HUES48 (cell line): ENCODE measurements around the gene PLXNA2.

ENCODE experiments used
- H3K27ac ChIP-seq: one replicate; pipeline ENCODE4 v1.7.0; 2013; ENCODE audit warnings: low read depth, low read length, inconsistent platforms
- H3K27me3 ChIP-seq: 2 replicates; pipeline ENCODE4 v1.6.1; 2013; ENCODE audit warnings: mild to moderate bottlenecking, low read length; ENCODE audit not compliant: control insufficient read depth, insufficient read depth
- H3K36me3 ChIP-seq: 2 replicates; pipeline ENCODE4 v1.6.1; 2013; ENCODE audit warnings: low read length; ENCODE audit not compliant: control insufficient read depth, insufficient read depth
- H3K4me1 ChIP-seq: 2 replicates; pipeline ENCODE4 v1.6.1; 2013; ENCODE audit warnings: mild to moderate bottlenecking, low read length; ENCODE audit not compliant: control insufficient read depth, insufficient read depth
- H3K4me3 ChIP-seq: 2 replicates; pipeline ENCODE4 v1.5.1; 2013; ENCODE audit warnings: mild to moderate bottlenecking, low read depth, low read length
- H3K9ac ChIP-seq: 2 replicates; pipeline ENCODE4 v1.6.1; 2013; ENCODE audit warnings: mild to moderate bottlenecking, low read depth, low read length, moderate library complexity
- H3K9me3 ChIP-seq: 2 replicates; pipeline ENCODE4 v1.6.1; 2013; ENCODE audit warnings: low read length; ENCODE audit not compliant: control insufficient read depth, insufficient read depth

PLXNA2 gene

DNA sequence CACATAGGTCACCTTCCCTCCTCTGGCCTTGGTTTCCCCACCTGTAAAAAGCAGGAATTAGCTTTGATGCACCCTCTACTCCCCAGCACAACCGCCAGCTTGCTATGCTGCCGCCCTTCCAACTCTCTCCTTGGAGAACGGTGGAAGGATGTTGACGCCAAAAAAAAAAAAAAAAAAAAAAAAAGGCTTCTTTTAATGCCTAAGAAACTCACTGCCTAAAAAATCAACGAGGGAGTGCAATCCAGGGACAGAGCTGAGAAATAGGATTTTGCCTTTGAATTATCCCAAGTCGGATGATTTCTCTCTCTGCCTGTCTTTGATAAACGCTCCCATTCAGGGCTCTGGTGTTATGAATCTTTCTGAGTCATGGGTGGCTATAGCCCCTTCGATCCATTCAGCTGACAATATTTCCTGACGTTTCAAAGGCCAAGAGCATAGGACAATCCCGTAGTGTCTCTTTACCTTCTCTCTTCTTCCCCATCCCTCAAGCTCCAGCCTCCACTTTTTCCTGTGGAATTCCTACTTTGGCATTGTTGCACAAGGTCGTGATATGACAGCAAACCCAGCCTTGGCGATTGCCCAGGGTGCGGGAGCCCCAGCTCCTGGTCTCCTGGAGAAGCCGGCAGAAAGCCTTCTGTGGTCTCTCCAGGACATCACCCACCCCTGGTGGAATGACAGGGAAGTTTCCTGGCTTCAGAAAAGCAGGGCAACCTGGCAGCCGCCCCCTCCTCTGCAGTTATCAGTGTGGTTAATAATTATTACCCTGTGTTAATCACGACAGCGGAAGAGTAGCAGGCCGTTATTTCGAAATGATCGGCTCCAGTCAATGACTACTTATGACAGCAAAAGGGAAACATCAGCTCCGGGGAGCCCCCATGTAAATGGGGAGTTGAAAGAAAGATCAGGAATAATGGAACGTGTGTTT, 8.0 kb upstream of the PLXNA2 start:
- Histone ChIP-seq H3K4me1 (peaks cover 18% of the 10 kb centered on the region), H3K9ac (no peak overlapping the region), H3K27ac (no peak overlapping the region), H3K4me3 (0 out of 2 replicates have a peak overlapping the region, but pooled peaks have one; percentile 34), H3K36me3 (no peaks in the 10 kb centered on the region), H3K27me3 (peaks cover 21% of the 10 kb centered on the region), H3K9me3 (no peaks in the 10 kb centered on the region)

GRCh38 chr1:208251015-208251414, 6.8 kb upstream of the PLXNA2 start:
- H3K4me1 ChIP-seq, result peaks cover 8% of the 10 kb centered on the region
- H3K36me3 ChIP-seq, result no peaks in the 10 kb centered on the region
- no peaks in the 10 kb centered on the region for H3K9me3 ChIP-seq
- H3K27me3 ChIP-seq, result peaks cover 16% of the 10 kb centered on the region
- H3K27ac ChIP-seq, result no peak overlapping the region
- H3K4me3 ChIP-seq, result no peak overlapping the region
- H3K9ac ChIP-seq, result no peak overlapping the region

- H3K36me3 ChIP-seq, result no peaks in the 10 kb centered on the region
- no peak overlapping the region for H3K27ac ChIP-seq
- H3K4me1 ChIP-seq, result peaks cover 9% of the 10 kb centered on the region
- peaks cover 16% of the 10 kb centered on the region for H3K27me3 ChIP-seq
- H3K9me3 ChIP-seq, result no peaks in the 10 kb centered on the region
- no peak overlapping the region for H3K9ac ChIP-seq
- H3K4me3 ChIP-seq, result no peak overlapping the region
Observed at GRCh38 chr1:208250613-208251012, 6.4 kb upstream of the PLXNA2 start.

- Histone ChIP-seq H3K9ac (no peak overlapping the region), H3K36me3 (no peaks in the 10 kb centered on the region), H3K4me1 (peaks cover 18% of the 10 kb centered on the region), H3K27ac (no peak overlapping the region), H3K9me3 (no peaks in the 10 kb centered on the region), H3K4me3 (no peak overlapping the region), H3K27me3 (peaks cover 23% of the 10 kb centered on the region)
Observed at GRCh38 chr1:208248991-208249696, 5.0 kb upstream of the PLXNA2 start.

DNA sequence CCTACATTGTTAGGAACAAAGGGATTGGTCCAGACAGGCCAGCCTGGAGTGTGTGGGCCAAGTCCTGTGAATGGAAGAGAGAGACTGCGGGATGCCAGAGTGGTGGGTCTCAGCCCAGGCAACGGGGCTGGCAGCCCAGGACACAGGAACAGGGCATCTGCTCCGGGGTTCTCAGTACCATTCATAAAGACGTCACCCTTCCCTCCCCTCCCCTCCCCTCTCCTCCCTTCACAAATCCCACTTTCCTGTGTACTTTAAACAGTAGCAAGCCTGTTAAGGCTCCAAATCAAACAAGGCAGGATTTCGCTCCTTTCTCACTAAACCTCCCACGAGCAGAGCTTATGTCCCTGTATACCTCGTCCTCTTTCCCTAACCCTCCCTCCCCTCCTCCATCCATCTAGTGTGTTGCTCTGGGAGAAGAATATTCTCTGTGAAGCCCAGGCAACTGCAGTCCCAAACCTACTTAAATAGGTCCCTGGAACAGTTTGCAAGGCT, 4.2 kb upstream of the PLXNA2 start:
- no peaks in the 10 kb centered on the region for H3K9me3 ChIP-seq
- no peak overlapping the region for H3K9ac ChIP-seq
- H3K36me3 ChIP-seq, result no peaks in the 10 kb centered on the region
- no peak overlapping the region for H3K27ac ChIP-seq
- peaks cover 30% of the 10 kb centered on the region for H3K27me3 ChIP-seq
- H3K4me3 ChIP-seq, result no peak overlapping the region
- H3K4me1 ChIP-seq, result peaks cover 18% of the 10 kb centered on the region

DNA sequence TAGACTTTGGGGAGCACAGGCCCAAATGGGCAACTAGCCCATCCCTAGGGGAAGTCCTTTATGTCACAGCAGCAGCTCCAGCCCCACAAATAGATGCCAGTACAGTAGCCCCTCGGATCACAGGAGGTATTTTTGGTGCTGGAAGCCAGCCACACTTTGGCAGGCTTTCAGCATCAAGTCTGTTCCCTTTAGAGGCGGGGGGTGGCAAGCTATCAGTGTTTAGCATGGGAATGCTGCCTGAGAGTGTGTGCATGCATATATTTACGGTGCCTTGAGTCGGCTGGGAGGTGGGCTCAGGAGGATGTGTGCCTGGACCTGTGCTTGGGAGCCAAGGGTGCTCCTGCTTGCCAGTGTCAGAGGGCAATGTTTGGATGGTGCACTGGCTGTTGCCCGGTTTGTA, 3.5 kb upstream of the PLXNA2 start:
- peaks cover 36% of the 10 kb centered on the region for H3K27me3 ChIP-seq
- no peak overlapping the region for H3K27ac ChIP-seq
- H3K9me3 ChIP-seq, result no peaks in the 10 kb centered on the region
- H3K4me1 ChIP-seq, result peaks cover 15% of the 10 kb centered on the region
- no peak overlapping the region for H3K4me3 ChIP-seq
- H3K36me3 ChIP-seq, result no peaks in the 10 kb centered on the region
- no peak overlapping the region for H3K9ac ChIP-seq

GRCh38 chr1:208245185-208245705, 1.1 kb upstream of the PLXNA2 start:
- Histone ChIP-seq H3K9me3 (no peaks in the 10 kb centered on the region), H3K9ac (no peak overlapping the region), H3K4me1 (peaks cover 16% of the 10 kb centered on the region), H3K36me3 (no peaks in the 10 kb centered on the region), H3K27ac (no peak overlapping the region), H3K27me3 (peaks cover 61% of the 10 kb centered on the region), H3K4me3 (peak overlapping the region; percentile 62)

DNA sequence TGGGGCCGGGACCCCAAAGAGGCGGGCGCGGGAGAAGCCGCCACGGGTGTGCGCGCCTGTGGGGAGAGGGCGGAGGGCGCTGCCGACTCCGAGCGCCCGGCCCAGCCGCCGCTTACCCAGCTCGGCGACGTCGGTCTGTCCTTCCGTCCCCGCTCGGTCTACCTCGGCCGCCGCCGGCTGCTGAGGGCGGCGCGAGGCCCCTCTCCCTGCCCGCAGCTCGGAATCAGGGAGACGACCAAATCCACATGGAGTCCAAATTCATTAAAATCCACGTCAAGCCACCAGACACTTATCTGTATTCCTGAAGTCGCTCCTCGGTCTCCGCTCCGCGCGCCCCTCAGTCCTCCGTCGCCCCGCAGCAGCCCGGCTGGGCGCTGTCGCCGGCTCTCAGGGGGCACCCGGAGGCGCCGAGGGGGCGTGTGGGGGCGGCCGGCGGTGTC, 637 bp downstream of the PLXNA2 start:
- Histone ChIP-seq H3K27ac (no peak overlapping the region), H3K9me3 (no peaks in the 10 kb centered on the region), H3K27me3 (peaks cover 70% of the 10 kb centered on the region), H3K4me1 (peaks cover 20% of the 10 kb centered on the region), H3K36me3 (no peaks in the 10 kb centered on the region), H3K9ac (no peak overlapping the region), H3K4me3 (peak overlapping the region; percentile 62)

DNA sequence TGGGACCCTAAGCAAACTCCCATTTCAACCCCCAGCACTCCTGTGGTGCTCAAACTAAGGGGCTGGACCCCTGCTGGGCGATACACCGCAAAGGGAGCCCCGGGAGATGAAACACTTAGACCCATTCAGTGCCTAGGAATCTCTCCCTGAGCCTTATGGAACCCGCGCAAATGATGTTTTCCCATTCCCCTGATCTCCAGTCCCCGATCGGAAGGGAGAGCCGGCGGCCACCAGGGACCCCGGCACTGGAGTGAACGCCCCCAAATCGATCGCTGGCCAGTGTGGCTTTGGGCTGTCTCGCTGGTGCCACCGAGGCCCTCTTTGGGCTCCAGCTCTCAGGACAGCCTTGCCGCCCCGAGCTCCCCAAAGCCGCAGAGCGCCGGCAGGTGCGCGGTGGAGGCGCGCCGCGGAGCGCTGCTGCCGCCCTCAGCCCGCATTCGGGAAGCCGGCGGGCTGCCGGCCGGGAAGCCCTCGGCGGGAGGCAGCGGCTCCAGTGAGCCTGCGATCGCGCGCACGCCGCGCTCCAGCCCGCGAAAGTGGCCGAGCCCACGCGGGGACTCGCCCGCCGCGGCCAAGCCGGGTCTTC, 1.1 kb downstream of the PLXNA2 start:
- H3K4me3 ChIP-seq, result peak overlapping the region; percentile 62
- no peak overlapping the region for H3K9ac ChIP-seq
- peaks cover 70% of the 10 kb centered on the region for H3K27me3 ChIP-seq

DNA sequence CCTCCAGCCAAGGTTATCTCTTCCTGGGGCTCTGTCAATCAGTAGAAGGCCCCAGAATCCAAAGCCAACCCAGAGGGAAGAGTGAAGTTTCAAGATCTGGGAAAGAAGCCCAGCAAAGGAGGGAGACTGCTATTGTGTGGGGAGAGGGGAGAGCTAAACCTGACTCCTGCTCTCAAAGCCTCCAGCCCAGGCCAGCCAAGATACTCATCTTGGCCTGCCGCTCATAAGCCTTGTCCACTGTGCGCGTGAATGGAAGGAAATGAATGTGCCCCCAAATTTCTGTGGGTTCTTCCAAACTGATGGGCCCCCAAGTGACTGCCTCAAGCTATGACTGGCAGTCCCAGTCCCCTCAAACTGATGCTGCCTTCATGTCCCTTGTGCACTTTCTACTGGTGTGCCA, 2.0 kb downstream of the PLXNA2 start:
- Histone ChIP-seq H3K4me3 (no peak overlapping the region), H3K9me3 (no peaks in the 10 kb centered on the region), H3K4me1 (peaks cover 22% of the 10 kb centered on the region), H3K9ac (no peak overlapping the region), H3K27ac (no peak overlapping the region), H3K27me3 (peaks cover 70% of the 10 kb centered on the region), H3K36me3 (no peaks in the 10 kb centered on the region)

More for the DNA sequence above, 1.1 kb downstream of the PLXNA2 start:
- Histone ChIP-seq H3K36me3 (no peaks in the 10 kb centered on the region), H3K4me1 (peaks cover 22% of the 10 kb centered on the region), H3K9me3 (no peaks in the 10 kb centered on the region), H3K27ac (no peak overlapping the region)
